A673 (cell line): Measurements from ENCODE around the gene SLC25A47. TPM values are rescaled to one million over a fixed set of nuclear protein-coding genes. Genes with fewer than 3 reads are reported as not detected.
"Not testable (repeated sequence)": the region's sequence is repeated elsewhere in the genome, so short reads cannot be mapped to it uniquely, and the experiment has no call there.

Experiments
- BruUV-seq: library from RNA; stranded (reverse); fragments of 400-500 nt; replicated peaks from 2 replicates; lab custom pipeline; 2021; lab: Mats Ljungman, UMichigan
- CTCF ChIA-PET: fragments of 300-600 bp; sonication (Branson Sonifier 250); formaldehyde crosslinking; loops from one replicate; lab custom pipeline; 2022; ENCODE audit warnings: antibody characterized with exemption; lab: Charles Lee
- POLR2A ChIA-PET: fragments of 300-600 bp; sonication (Branson Sonifier 250); formaldehyde crosslinking; loops from one replicate; lab custom pipeline; 2022; ENCODE audit warnings: antibody characterized with exemption; ENCODE audit not compliant: low non-redundant PET; lab: Charles Lee
- DNase-seq: peaks from one replicate; pipeline ENCODE4 v3.0.0-alpha.2; 2015; ENCODE audit warnings: low spot score
- H3K27ac ChIP-seq: fragments of 200-600 bp; sonication (generic); 2 replicates; pipeline ENCODE4 v1.5.1; 2016; ENCODE audit warnings: mixed run types, low read depth, mild to moderate bottlenecking, mixed read lengths, antibody characterized with exemption, low read length; ENCODE audit not compliant: poor library complexity, severe bottlenecking
- H3K27me3 ChIP-seq: fragments of 200-600 bp; sonication (generic); replicated peaks from 2 replicates; pipeline ENCODE4 v1.6.1; 2017; ENCODE audit warnings: mixed run types, low read depth, mild to moderate bottlenecking, mixed read lengths, antibody characterized with exemption, low read length; ENCODE audit not compliant: insufficient read depth, poor library complexity
- H3K36me3 ChIP-seq: fragments of 200-600 bp; sonication (generic); 2 replicates; pipeline ENCODE4 v1.6.1; 2016; ENCODE audit warnings: mixed run types, mild to moderate bottlenecking, mixed read lengths, antibody characterized with exemption, low read length; ENCODE audit not compliant: insufficient read depth, poor library complexity, severe bottlenecking
- H3K4me1 ChIP-seq: fragments of 200-600 bp; sonication (generic); 2 replicates; pipeline ENCODE4 v1.6.1; 2017; ENCODE audit warnings: mixed run types, mild to moderate bottlenecking, mixed read lengths, antibody characterized with exemption, low read length; ENCODE audit not compliant: insufficient read depth, poor library complexity, severe bottlenecking
- H3K4me3 ChIP-seq: fragments of 200-600 bp; sonication (generic); 2 replicates; pipeline ENCODE4 v1.5.1; 2016; ENCODE audit warnings: low read depth, mixed run types, mild to moderate bottlenecking, mixed read lengths, low read length; ENCODE audit not compliant: poor library complexity, severe bottlenecking
- H3K9me3 ChIP-seq: fragments of 200-600 bp; sonication (generic); 2 replicates; pipeline ENCODE4 v1.6.1; 2016; ENCODE audit warnings: mixed run types, low read depth, mild to moderate bottlenecking, mixed read lengths, antibody characterized with exemption, low read length; ENCODE audit not compliant: poor library complexity, severe bottlenecking
- CTCF ChIP-seq: fragments of 300-800, 200-600 bp; sonication (generic); conservative IDR thresholded peaks from 2 replicates; pipeline ENCODE4 v1.5.1; 2017; ENCODE audit warnings: low read depth, mild to moderate bottlenecking, antibody characterized with exemption, low read length, moderate library complexity, mixed read lengths
- EZH2 ChIP-seq: fragments of 200-600 bp; sonication (generic); IDR thresholded peaks from 2 replicates; pipeline ENCODE4 v1.6.1; 2017; ENCODE audit warnings: borderline replicate concordance, low read depth, mild to moderate bottlenecking, mixed read lengths, antibody characterized with exemption, low read length; ENCODE audit not compliant: poor library complexity, severe bottlenecking
- intact Hi-C: fragments of 100-400 bp; cut with micrococcal nuclease; formaldehyde crosslinking; loops from one replicate; pipeline ENCODE4 v1.10.0; 2022; ENCODE audit not compliant: unreplicated experiment
- total RNA-seq: library from RNA; stranded (reverse); gene quantifications from 2 replicates; pipeline ENCODE4 v1.2.3, GENCODE V29; 2021

The SLC25A47 gene
- total RNA-seq, 1 experiment from 2014 or later, result not detected

DNA sequence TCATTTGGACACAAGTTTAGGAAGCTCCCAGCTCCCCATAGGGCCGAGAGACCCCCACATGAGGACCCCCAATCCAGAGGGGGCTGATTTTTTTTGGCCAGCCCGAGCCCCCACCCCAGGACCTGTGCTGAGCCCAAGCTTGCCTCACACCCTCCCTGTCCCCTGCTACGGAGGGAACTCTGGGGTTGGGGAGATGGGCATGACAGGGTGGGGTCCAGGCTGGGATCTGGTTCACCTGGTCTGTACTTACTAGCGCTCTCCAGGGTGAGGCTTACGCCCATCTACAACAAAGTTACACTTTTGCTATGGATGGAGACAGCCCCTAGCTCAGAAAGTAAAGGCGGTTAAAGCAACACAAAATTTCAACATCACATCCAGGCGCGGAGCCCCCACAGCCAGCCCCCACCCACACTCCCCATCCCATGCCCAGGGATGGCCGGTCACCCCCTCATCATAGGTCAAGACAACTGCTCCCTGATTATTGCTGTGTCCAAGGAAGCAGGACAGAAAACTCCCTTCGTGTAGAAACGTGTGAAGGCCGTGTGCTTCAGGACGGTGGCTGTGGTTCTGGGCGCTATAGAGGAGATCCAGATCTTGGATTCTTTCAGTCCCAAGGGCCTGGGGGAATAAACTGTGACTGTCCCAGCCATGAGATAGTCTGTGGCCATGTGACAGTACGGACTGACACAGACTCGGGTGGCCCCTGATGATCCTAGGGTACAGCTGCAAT is 27.6 kb upstream of the SLC25A47 start:
- H3K27ac ChIP-seq, result no peak overlapping the region
- H3K27me3 ChIP-seq, result no peaks in the 10 kb centered on the region
- no peak overlapping the region for H3K4me3 ChIP-seq
- no TSS peak for BruUV-seq
- CTCF ChIA-PET, result interaction anchor here (1.3 kb wide), 1 partner anchor 10 kb away, joined by 7 read pairs; no protein-coding TSS in a partner anchor
- TF ChIP-seq CTCF (no peak), EZH2 (no peak)
- no peaks in the 10 kb centered on the region for H3K9me3 ChIP-seq
- intact Hi-C loops, result no loop called here
- no peaks in the 10 kb centered on the region for H3K4me1 ChIP-seq
- POLR2A ChIA-PET, result no interaction called here
- peaks cover 3% of the 10 kb centered on the region for H3K36me3 ChIP-seq
- DNase-seq, result no peak

- TF ChIP-seq CTCF (no peak), EZH2 (no peak)
- ChIA-PET POLR2A (no interaction called here), CTCF (no interaction called here)
- H3K4me1 ChIP-seq, result no peaks in the 10 kb centered on the region
- H3K36me3 ChIP-seq, result peaks cover 3% of the 10 kb centered on the region
- no peak overlapping the region for H3K27ac ChIP-seq
- no peaks in the 10 kb centered on the region for H3K9me3 ChIP-seq
- intact Hi-C loops, result no loop called here
- no peak overlapping the region for H3K4me3 ChIP-seq
- H3K27me3 ChIP-seq, result no peaks in the 10 kb centered on the region
- no peak for DNase-seq
- BruUV-seq, result no TSS peak
These were observed 27.0 kb upstream of the SLC25A47 start for GRCh38 chr14:100296106-100296651.

- H3K36me3 ChIP-seq, H3K27ac ChIP-seq, H3K9me3 ChIP-seq, H3K4me3 ChIP-seq, CTCF ChIA-PET, H3K27me3 ChIP-seq, BruUV-seq, H3K4me1 ChIP-seq, DNase-seq, POLR2A ChIA-PET, intact Hi-C loops: not testable (repeated sequence)
These were observed 26.4 kb upstream of the SLC25A47 start for GRCh38 chr14:100296729-100297128.
